ENCODE results near the gene FGR. TPM values are rescaled to one million over a fixed set of nuclear protein-coding genes. Genes with fewer than 3 reads are reported as not detected.
A peak's percentile ranks its signal among the peaks of the same experiment; 100 is the strongest.

FGR gene
- polyA plus RNA-seq, 1 donor (not counting 4 experiments of a cell fraction or from before 2014, with no cell fraction given), result 0.04 TPM

DNA sequence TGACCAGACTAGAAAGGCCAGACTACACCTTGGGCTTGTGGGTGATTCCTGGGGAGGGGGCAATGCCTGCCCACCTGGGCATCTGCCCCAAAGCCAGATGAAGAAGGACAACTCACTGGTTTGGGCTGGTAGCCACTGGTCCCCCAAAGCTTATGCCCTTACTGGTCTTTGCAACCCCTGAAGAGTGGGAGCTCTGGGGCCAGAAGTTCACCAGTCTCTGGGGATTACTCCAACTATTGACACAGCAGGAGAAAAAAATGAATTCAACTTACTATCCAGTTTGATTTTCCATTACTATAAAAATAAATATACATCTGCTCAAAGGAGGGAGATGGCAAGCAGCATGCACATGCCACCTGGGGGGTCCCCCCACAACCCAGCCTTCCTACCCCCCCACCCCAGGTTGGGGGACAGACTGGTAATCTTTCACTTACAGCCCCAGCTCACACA is 33.6 kb downstream of the FGR start:
- Histone ChIP-seq H3K9me1 (ENCODE audit: control insufficient read depth, extremely low read depth, insufficient read depth, low read length) (peaks cover 4% of the 10 kb centered on the region), H4K20me1 (ENCODE audit: control insufficient read depth, extremely low read depth, insufficient read depth, low read length) (peaks cover 38% of the 10 kb centered on the region), H3K4me2 (ENCODE audit: control insufficient read depth, extremely low read depth, insufficient read depth, low read depth, low read length) (peak overlapping the region; percentile 93), H3K79me2 (ENCODE audit: control insufficient read depth, insufficient read depth, low read length) (peaks cover 67% of the 10 kb centered on the region), H3K9ac (ENCODE audit: control insufficient read depth, extremely low read depth, insufficient read depth, low read length) (peak overlapping the region; percentile 73), H3K4me1 (ENCODE audit: control insufficient read depth, extremely low read depth, insufficient read depth, low read length) (peaks cover 42% of the 10 kb centered on the region), H3K4me3 (ENCODE audit: control insufficient read depth in 2 of 3, extremely low read depth in 1 of 3, insufficient read depth in 2 of 3, low read depth in 1 of 3, low read length in 3 of 3) (peak overlapping the region in 2 of 3 experiments; percentile 90 to 94), H3K36me3 (ENCODE audit: control insufficient read depth in 2 of 2, extremely low read depth in 1 of 2, insufficient read depth in 2 of 2, low read length in 2 of 2) (peaks cover 0 to 2% of the 10 kb centered on the region in 2 experiments), H2AFZ (ENCODE audit: control insufficient read depth, low read length) (no peak overlapping the region), H3K27ac (ENCODE audit: control insufficient read depth, insufficient read depth, low read length) (no peak overlapping the region), H3K27me3 (ENCODE audit: control insufficient read depth, extremely low read depth, insufficient read depth, low read length) (no peaks in the 10 kb centered on the region), H3K9me3 (ENCODE audit: control insufficient read depth, low read depth, low read length) (no peaks in the 10 kb centered on the region)
- TF ChIP-seq, protein P1, sequence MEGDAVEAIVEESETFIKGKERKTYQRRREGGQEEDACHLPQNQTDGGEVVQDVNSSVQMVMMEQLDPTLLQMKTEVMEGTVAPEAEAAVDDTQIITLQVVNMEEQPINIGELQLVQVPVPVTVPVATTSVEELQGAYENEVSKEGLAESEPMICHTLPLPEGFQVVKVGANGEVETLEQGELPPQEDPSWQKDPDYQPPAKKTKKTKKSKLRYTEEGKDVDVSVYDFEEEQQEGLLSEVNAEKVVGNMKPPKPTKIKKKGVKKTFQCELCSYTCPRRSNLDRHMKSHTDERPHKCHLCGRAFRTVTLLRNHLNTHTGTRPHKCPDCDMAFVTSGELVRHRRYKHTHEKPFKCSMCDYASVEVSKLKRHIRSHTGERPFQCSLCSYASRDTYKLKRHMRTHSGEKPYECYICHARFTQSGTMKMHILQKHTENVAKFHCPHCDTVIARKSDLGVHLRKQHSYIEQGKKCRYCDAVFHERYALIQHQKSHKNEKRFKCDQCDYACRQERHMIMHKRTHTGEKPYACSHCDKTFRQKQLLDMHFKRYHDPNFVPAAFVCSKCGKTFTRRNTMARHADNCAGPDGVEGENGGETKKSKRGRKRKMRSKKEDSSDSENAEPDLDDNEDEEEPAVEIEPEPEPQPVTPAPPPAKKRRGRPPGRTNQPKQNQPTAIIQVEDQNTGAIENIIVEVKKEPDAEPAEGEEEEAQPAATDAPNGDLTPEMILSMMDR (optimal IDR thresholded peaks at IDR 0.05 in 1 of 3, IDR thresholded peaks at IDR 0.05 in 1 of 3, conservative IDR thresholded peaks at IDR 0.05 in 1 of 3; ENCODE audit: extremely low read depth in 1 of 3, insufficient read depth in 2 of 3, low read length in 3 of 3), result no peak
- TF ChIP-seq EZH2 (IDR thresholded peaks at IDR 0.05; ENCODE audit: low read length), result no peak
- dilution Hi-C loops (cut with MboI; ENCODE audit: extremely low pct_ligation_motif_present, low sequenced_read_pairs), result no loop called here
- DNase-seq (ENCODE audit: low read depth, low spot score) (no peak), FAIRE-seq (no peak)

DNA sequence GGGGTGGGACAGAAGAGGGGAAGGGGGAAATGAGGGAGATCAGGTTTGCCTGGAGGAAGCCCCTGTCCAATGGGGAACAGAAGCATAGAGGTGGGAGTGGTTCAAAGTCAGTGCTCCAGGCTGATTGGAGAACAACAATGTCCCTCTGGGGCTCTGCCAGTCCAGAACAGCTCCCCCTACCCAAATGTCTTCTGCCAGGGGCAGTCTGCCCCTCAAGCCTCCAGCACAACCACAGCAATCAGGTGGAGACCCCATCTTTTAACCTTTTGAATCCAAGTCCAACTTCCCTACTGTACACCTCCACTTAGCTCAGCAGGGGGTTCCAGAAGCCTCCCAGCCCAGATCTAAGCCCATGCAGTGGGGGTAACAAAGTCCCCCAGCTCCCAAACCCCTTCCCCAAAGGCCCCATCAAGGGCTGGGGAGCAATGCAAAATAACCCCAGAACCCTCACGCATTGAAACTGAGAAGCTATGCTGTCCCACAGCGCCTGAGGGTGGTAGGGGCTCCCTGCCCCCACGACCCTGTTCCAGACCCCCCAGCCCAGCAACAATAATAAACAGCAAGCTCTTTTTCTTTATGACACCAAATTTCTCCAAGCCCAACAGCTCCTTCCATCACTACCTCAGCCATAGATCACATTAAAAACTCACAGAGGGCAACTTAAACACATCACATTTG is 34.3 kb downstream of the FGR start:
- Histone ChIP-seq H3K27ac (ENCODE audit: control insufficient read depth, insufficient read depth, low read length) (no peak overlapping the region), H4K20me1 (ENCODE audit: control insufficient read depth, extremely low read depth, insufficient read depth, low read length) (peaks cover 42% of the 10 kb centered on the region), H3K4me2 (ENCODE audit: control insufficient read depth, extremely low read depth, insufficient read depth, low read depth, low read length) (no peak overlapping the region), H3K9me1 (ENCODE audit: control insufficient read depth, extremely low read depth, insufficient read depth, low read length) (peaks cover 5% of the 10 kb centered on the region), H3K9ac (ENCODE audit: control insufficient read depth, extremely low read depth, insufficient read depth, low read length) (no peak overlapping the region), H3K9me3 (ENCODE audit: control insufficient read depth, low read depth, low read length) (no peaks in the 10 kb centered on the region), H2AFZ (ENCODE audit: control insufficient read depth, low read length) (no peak overlapping the region), H3K79me2 (ENCODE audit: control insufficient read depth, insufficient read depth, low read length) (peaks cover 74% of the 10 kb centered on the region), H3K4me1 (ENCODE audit: control insufficient read depth, extremely low read depth, insufficient read depth, low read length) (peaks cover 46% of the 10 kb centered on the region), H3K36me3 (ENCODE audit: control insufficient read depth in 2 of 2, extremely low read depth in 1 of 2, insufficient read depth in 2 of 2, low read length in 2 of 2) (peaks cover 0 to 2% of the 10 kb centered on the region in 2 experiments), H3K4me3 (ENCODE audit: control insufficient read depth in 2 of 3, extremely low read depth in 1 of 3, insufficient read depth in 2 of 3, low read depth in 1 of 3, low read length in 3 of 3) (no peak overlapping the region), H3K27me3 (ENCODE audit: control insufficient read depth, extremely low read depth, insufficient read depth, low read length) (no peaks in the 10 kb centered on the region)
- DNase-seq (ENCODE audit: low read depth, low spot score) (no peak), FAIRE-seq (no peak)
- TF ChIP-seq, protein P1 (optimal IDR thresholded peaks at IDR 0.05 in 1 of 3, IDR thresholded peaks at IDR 0.05 in 1 of 3, conservative IDR thresholded peaks at IDR 0.05 in 1 of 3; ENCODE audit: extremely low read depth in 1 of 3, insufficient read depth in 2 of 3, low read length in 3 of 3), result no peak
- TF ChIP-seq EZH2 (IDR thresholded peaks at IDR 0.05; ENCODE audit: low read length), result no peak
- dilution Hi-C loops (cut with MboI; ENCODE audit: extremely low pct_ligation_motif_present, low sequenced_read_pairs), result no loop called here

All from keratinocyte (primary cell).